Mesodermal cell (in vitro differentiated cells): Measurements from ENCODE around the gene TMEM175.

Experiments
- H3K27ac ChIP-seq: 2 replicates; pipeline ENCODE4 v1.7.0; 2013; ENCODE audit warnings: mild to moderate bottlenecking, low read depth, low read length, moderate library complexity; ENCODE audit not compliant: severe bottlenecking
- H3K36me3 ChIP-seq: 2 replicates; pipeline ENCODE4 v1.7.1; 2013; ENCODE audit warnings: mild to moderate bottlenecking, low read length, moderate library complexity; ENCODE audit not compliant: control insufficient read depth, insufficient read depth
- H3K4me1 ChIP-seq: one replicate; pipeline ENCODE4 v1.7.1; 2013; ENCODE audit warnings: mild to moderate bottlenecking, low read length; ENCODE audit not compliant: insufficient read depth, control insufficient read depth, poor library complexity, severe bottlenecking
- H3K4me3 ChIP-seq: 2 replicates; pipeline ENCODE4 v1.7.0; 2013; ENCODE audit warnings: low read length, control low read depth, mild to moderate bottlenecking; ENCODE audit not compliant: insufficient read depth, poor library complexity, severe bottlenecking; ENCODE audit errors: extremely low read depth
- H3K9me3 ChIP-seq: 2 replicates; pipeline ENCODE4 v1.7.1; 2013; ENCODE audit warnings: mild to moderate bottlenecking, low read length, moderate library complexity; ENCODE audit not compliant: control insufficient read depth
- WGBS, 2 experiments: methylation state at CpG; one replicate each; pipeline ENCODE4 v1.1.5; 2013; ENCODE audit warnings: missing lambda C conversion rate in 2 of 2; ENCODE audit not compliant: insufficient coverage in 2 of 2; 5-methylcytosine and 5-hydroxymethylcytosine counted together

Gene TMEM175

GRCh38 chr4:890036-890695 is 42.1 kb upstream of the TMEM175 start:
- Histone ChIP-seq H3K27ac (no peak overlapping the region), H3K4me1 (no peaks in the 10 kb centered on the region), H3K9me3 (no peaks in the 10 kb centered on the region), H3K4me3 (no peak overlapping the region), H3K36me3 (peaks cover 57% of the 10 kb centered on the region)
- WGBS, 2 experiments, result 98% methylated on average over 20 to 22 of the region's 22 CpGs

- H3K27ac ChIP-seq, result no peak overlapping the region
- no peaks in the 10 kb centered on the region for H3K9me3 ChIP-seq
- peaks cover 57% of the 10 kb centered on the region for H3K36me3 ChIP-seq
- no peaks in the 10 kb centered on the region for H3K4me1 ChIP-seq
- 83 to 89% methylated on average over 9 of the region's 10 CpGs for WGBS, 2 experiments
- no peak overlapping the region for H3K4me3 ChIP-seq
Observed at GRCh38 chr4:891747-892146, 40.5 kb upstream of the TMEM175 start.

GRCh38 chr4:892780-893179 is 39.5 kb upstream of the TMEM175 start:
- H3K4me1 ChIP-seq, result no peaks in the 10 kb centered on the region
- no peak overlapping the region for H3K27ac ChIP-seq
- peaks cover 62% of the 10 kb centered on the region for H3K36me3 ChIP-seq
- no peak overlapping the region for H3K4me3 ChIP-seq
- H3K9me3 ChIP-seq, result no peaks in the 10 kb centered on the region
- 92 to 96% methylated on average over 9 of the region's 10 CpGs for WGBS, 2 experiments

GRCh38 chr4:893276-893994 is 38.8 kb upstream of the TMEM175 start:
- 96 to 97% methylated on average over 27 to 32 of the region's 41 CpGs for WGBS, 2 experiments
- H3K9me3 ChIP-seq, result no peaks in the 10 kb centered on the region
- no peaks in the 10 kb centered on the region for H3K4me1 ChIP-seq
- H3K36me3 ChIP-seq, result peaks cover 62% of the 10 kb centered on the region
- H3K4me3 ChIP-seq, result no peak overlapping the region
- no peak overlapping the region for H3K27ac ChIP-seq

- no peak overlapping the region for H3K27ac ChIP-seq
- no peaks in the 10 kb centered on the region for H3K4me1 ChIP-seq
- no peak overlapping the region for H3K4me3 ChIP-seq
- peaks cover 55% of the 10 kb centered on the region for H3K36me3 ChIP-seq
- H3K9me3 ChIP-seq, result no peaks in the 10 kb centered on the region
- 94 to 96% methylated on average over 35 to 40 of the region's 40 CpGs for WGBS, 2 experiments
Observed at GRCh38 chr4:893995-894705, 38.1 kb upstream of the TMEM175 start.

- Histone ChIP-seq H3K27ac (no peak overlapping the region), H3K9me3 (no peaks in the 10 kb centered on the region), H3K4me1 (no peaks in the 10 kb centered on the region), H3K4me3 (no peak overlapping the region), H3K36me3 (peaks cover 56% of the 10 kb centered on the region)
- WGBS, 2 experiments, result 89 to 96% methylated on average over 14 to 16 of the region's 16 CpGs
Observed at GRCh38 chr4:895596-895995, 36.7 kb upstream of the TMEM175 start.

- Histone ChIP-seq H3K27ac (no peak overlapping the region), H3K4me1 (no peaks in the 10 kb centered on the region), H3K4me3 (no peak overlapping the region), H3K36me3 (peaks cover 57% of the 10 kb centered on the region), H3K9me3 (no peaks in the 10 kb centered on the region)
- 91 to 96% methylated on average over 7 to 8 of the region's 13 CpGs for WGBS, 2 experiments
Observed at GRCh38 chr4:896216-896615, 36.0 kb upstream of the TMEM175 start.

- 96% methylated on average over 16 to 18 of the region's 20 CpGs for WGBS, 2 experiments
- no peaks in the 10 kb centered on the region for H3K4me1 ChIP-seq
- no peak overlapping the region for H3K4me3 ChIP-seq
- no peaks in the 10 kb centered on the region for H3K9me3 ChIP-seq
- H3K36me3 ChIP-seq, result peaks cover 54% of the 10 kb centered on the region
- H3K27ac ChIP-seq, result no peak overlapping the region
Observed at GRCh38 chr4:896630-897029, 35.6 kb upstream of the TMEM175 start.

GRCh38 chr4:898123-898522 is 34.1 kb upstream of the TMEM175 start:
- H3K36me3 ChIP-seq, result peaks cover 55% of the 10 kb centered on the region
- no peak overlapping the region for H3K4me3 ChIP-seq
- 98 to 99% methylated on average over 9 to 12 of the region's 15 CpGs for WGBS, 2 experiments
- H3K4me1 ChIP-seq, result no peaks in the 10 kb centered on the region
- no peak overlapping the region for H3K27ac ChIP-seq
- H3K9me3 ChIP-seq, result no peaks in the 10 kb centered on the region

- H3K4me3 ChIP-seq, result no peak overlapping the region
- no peaks in the 10 kb centered on the region for H3K9me3 ChIP-seq
- peaks cover 53% of the 10 kb centered on the region for H3K36me3 ChIP-seq
- no peak overlapping the region for H3K27ac ChIP-seq
- 96 to 97% methylated on average over 18 to 24 of the region's 27 CpGs for WGBS, 2 experiments
- H3K4me1 ChIP-seq, result no peaks in the 10 kb centered on the region
Observed at GRCh38 chr4:898869-899555, 33.2 kb upstream of the TMEM175 start.
